HG03159 (cell line): ENCODE measurements around the gene HOXA11.

Experiments used
- ATAC-seq: cut with Tn5 transposase; IDR thresholded peaks from one replicate; pipeline ENCODE4 v1.9.1; 2021; ENCODE audit warnings: mild to moderate bottlenecking, moderate library complexity; ENCODE audit not compliant: unreplicated experiment

HOXA11 gene

GRCh38 chr7:27138472-27138871 lies 46.6 kb downstream of the HOXA11 start:
- ATAC-seq = no peak

GRCh38 chr7:27137640-27138315 lies 47.3 kb downstream of the HOXA11 start:
- ATAC-seq = no peak

- no peak for ATAC-seq
These were observed 50.6 kb downstream of the HOXA11 start for GRCh38 chr7:27134392-27134791.

- ATAC-seq = no peak
These were observed 51.4 kb downstream of the HOXA11 start for GRCh38 chr7:27133409-27134231.

- no peak for ATAC-seq
These were observed 52.1 kb downstream of the HOXA11 start for GRCh38 chr7:27132978-27133377.

GRCh38 chr7:27132214-27132613 lies 52.8 kb downstream of the HOXA11 start:
- ATAC-seq = no peak

GRCh38 chr7:27131390-27131819 lies 53.6 kb downstream of the HOXA11 start:
- ATAC-seq = no peak
